Measurements from ENCODE around the gene HERPUD1.

GRCh38 chr16:56933828-56934598 lies 2.1 kb downstream of the HERPUD1 start:
- no peak for TF ChIP-seq NFRKB (IDR thresholded peaks at IDR 0.05)
- TF ChIP-seq SP1 (IDR thresholded peaks at IDR 0.05): no peak
- TF ChIP-seq FOXK2 (IDR thresholded peaks at IDR 0.05): no peak
- TF ChIP-seq SUZ12 (IDR thresholded peaks at IDR 0.05): no peak
- no peak for TF ChIP-seq FOXM1 (IDR thresholded peaks at IDR 0.05; ENCODE audit: borderline replicate concordance)
